GM18909 (cell line): ENCODE data around the gene ANGPTL4.
A peak's percentile ranks its signal among the peaks of the same experiment; 100 is the strongest.

Source experiments
- ATAC-seq: cut with Tn5 transposase; IDR thresholded peaks from one replicate; pipeline ENCODE4 v1.9.1; 2021; ENCODE audit warnings: mild to moderate bottlenecking; ENCODE audit not compliant: unreplicated experiment, poor library complexity

Gene ANGPTL4

DNA sequence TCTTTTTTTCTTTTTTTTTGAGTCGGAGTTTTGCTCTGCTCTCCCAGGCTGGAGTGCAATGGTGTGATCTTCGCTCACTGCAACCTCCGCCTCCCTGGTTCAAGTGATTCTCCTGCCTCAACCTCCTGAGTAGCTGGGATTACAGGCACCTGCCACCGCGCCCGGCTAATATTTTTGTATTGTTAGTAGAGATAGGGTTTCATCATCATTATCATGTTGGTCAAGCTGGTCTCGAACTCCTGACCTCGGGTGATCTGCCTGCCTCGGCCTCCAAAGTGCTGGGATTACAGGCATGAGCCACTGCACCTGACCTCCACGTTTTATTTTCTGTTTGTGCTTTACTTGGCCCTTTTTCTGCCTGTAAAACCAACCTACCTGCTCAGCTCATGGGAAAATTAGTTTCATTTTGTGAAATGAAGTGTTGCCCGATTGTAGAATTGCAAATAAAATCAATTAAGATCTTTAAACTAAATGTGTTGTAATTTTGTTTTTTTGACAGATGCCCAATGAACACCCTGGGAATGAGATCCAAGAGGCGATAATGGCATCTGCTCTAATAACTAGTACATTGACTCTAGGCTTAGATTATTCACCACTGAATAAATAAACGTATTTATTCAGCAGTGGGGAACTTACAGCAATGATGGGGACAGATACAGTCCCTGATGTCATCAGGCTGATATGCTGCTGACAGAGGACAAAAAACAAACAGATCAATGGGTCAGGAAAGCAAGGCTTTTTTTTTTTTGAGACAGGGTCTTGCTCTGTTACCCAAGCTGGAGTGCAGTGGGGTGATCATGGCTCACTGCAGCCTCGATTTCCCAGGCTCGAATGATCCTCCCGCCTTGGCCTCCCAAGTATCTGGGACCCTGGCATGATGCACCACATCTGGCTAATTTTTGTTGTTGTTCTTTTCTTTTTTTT, 24.0 kb downstream of the ANGPTL4 start:
- ATAC-seq = no peak

DNA sequence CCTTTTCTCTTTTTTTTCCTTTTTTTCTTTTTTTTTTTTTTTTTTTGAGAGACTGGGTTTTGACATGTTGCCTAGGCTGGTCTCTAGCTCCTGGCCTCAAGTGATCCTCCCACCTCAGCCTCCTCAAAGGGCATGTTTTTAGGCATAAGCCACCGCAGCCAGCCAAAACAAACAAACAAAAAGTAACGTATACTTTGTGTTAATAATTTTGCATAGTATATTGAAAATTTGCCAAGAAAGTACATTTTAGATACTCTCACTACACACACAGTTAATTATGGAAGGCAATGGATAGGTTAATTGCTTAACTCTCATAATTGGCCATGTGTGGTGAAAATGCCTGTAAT, 24.6 kb downstream of the ANGPTL4 start:
- no peak for ATAC-seq

- peak; percentile 92 for ATAC-seq
Observed at GRCh38 chr19:8389891-8390616, 26.1 kb downstream of the ANGPTL4 start, which contains the start of gene RAB11B. TSS of gene RAB11B (plus strand) at chr19:8390360. CDS start at chr19:8390417, 57 bp downstream.

GRCh38 chr19:8390617-8390981, 26.6 kb downstream of the ANGPTL4 start:
- peak; percentile 47 for ATAC-seq

DNA sequence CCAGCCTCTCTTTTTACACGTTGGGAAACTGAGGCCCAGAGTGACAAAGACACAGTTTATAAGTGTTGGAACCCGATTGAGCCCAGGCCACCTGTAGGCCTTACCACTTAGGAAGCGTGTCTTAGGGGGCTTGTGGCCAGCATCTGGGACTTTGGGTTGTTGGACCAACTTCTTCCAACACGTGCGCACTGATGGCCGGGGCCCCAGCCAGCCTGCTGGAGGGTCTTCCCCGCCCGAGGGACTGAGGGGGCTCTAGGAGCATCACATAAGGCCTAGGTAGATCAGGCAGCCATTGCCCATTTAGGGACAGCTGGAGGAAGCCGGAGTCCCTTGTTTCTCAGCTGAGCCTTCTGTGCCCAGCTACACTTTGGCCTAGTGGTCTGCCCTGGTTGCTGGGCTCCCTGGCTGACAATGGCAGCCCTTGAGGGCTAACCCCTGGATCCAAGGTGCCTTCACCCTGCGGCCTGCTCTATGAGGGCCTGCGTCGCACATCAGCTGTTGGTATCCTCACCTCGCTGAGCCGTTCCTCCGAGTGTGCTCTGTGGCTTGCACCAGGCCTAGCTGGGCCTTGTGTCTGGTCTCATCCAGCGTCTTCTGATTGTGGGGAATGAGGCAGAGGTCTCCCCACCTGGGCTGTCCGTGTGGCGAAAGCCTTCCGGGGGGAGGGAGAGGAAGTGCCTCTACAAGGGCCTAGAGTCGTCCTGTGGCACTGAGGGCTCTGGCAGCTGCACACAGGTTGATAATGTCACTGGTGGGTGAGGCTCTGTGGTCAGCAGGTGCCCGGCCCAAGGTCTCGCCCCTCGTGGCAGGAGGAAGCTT, 27.5 kb downstream of the ANGPTL4 start:
- ATAC-seq = no peak

- no peak for ATAC-seq
Observed at GRCh38 chr19:8392017-8392591, 28.1 kb downstream of the ANGPTL4 start.

GRCh38 chr19:8393192-8393870, 29.4 kb downstream of the ANGPTL4 start:
- no peak for ATAC-seq

DNA sequence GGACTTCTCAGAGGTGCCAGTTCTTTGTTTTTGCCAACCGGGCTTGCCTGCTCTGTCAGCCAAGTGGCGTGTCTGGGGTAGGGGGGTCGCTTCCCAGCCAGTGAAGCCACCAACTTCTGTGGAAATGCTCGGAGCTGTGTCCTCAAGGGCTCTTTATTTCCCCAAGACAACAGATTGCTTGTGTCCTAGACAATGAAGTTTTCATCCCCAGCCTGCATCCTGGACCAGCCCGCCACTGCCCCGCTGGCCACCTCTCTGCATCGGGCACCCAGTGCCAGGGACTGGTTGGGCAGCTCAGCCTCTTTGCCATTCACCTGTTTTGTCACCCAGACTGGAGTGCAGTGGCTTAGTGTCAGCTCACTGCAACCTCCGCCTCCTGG, 29.9 kb downstream of the ANGPTL4 start:
- no peak for ATAC-seq

- ATAC-seq = no peak
Observed at GRCh38 chr19:8395621-8396082, 31.7 kb downstream of the ANGPTL4 start.

DNA sequence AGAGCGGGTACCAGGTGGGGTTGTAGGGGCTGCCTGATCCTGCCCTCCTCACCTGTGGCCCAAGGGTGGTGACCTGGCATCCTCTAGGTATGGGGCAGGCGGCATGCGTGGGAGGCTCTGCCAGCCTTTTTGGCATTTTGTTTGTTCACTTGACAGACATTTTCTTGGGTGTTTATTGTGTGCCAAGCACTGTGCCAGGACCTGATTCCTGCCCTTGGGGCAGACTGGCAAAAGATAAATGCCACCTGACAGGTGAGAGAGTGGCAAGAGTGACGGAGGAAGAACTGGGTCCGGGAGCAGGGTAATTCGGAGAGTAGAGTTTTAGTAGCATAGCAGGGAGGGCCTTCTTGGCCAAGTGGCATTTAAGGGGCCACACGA, 32.2 kb downstream of the ANGPTL4 start:
- no peak for ATAC-seq

DNA sequence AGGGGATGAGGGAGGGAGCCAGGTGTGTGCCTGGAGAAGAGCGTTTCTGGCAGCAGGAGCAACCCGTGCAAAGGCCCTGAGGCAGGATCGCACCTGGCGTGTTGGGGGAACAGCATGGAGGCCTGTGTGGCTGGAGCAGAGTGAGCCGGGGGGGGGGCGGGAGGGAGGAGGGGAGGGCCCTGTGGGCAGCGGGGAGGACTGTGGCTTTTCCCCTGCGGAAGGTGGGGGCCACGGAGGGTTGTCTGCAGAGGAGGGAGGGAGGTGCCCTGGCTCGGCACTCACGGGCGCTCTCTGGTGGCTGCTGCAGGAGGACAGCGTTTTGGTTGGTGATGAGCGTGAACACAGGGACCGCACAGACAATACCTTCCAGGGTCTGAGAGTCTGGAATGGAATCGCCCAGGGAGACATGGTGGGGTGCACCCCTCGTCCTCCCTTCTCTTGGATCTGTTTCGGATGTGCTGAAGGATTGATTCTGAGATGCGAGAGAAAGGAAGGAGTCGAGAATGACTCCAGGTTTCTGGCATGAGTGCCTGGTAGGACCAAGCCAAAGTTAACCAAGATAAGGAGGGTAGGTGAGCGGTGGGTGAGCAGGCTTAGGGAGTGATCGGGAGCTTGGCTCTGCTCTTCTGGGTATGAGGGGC, 32.7 kb downstream of the ANGPTL4 start:
- no peak for ATAC-seq

- no peak for ATAC-seq
Observed at GRCh38 chr19:8397271-8397670, 33.3 kb downstream of the ANGPTL4 start.

GRCh38 chr19:8397746-8398310, 33.9 kb downstream of the ANGPTL4 start:
- no peak for ATAC-seq

- no peak for ATAC-seq
Observed at GRCh38 chr19:8398311-8398771, 34.4 kb downstream of the ANGPTL4 start.

- ATAC-seq = no peak
Observed at GRCh38 chr19:8399681-8400188, 35.8 kb downstream of the ANGPTL4 start.

DNA sequence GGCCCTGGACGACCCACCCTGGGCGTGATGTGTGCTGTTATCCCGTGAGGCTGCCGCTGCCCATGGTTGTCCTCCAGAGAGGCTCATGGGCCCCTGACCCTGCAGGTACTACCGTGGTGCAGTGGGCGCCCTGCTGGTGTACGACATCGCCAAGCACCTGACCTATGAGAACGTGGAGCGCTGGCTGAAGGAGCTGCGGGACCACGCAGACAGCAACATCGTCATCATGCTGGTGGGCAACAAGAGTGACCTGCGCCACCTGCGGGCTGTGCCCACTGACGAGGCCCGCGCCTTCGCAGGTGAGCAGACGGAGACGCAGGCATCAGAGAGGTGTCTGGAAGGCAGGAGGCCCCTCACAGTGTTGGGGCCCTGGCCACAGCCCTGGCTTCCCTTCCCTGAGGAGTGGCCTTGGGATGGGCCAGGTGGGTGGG, 38.0 kb downstream of the ANGPTL4 start:
- ATAC-seq = no peak

GRCh38 chr19:8403098-8403819, 39.3 kb downstream of the ANGPTL4 start:
- no peak for ATAC-seq

GRCh38 chr19:8403820-8404109, 39.8 kb downstream of the ANGPTL4 start:
- no peak for ATAC-seq
